ENCODE results near the gene SLC2A4. TPM values are rescaled to one million over a fixed set of nuclear protein-coding genes. Genes with fewer than 3 reads are reported as not detected.

The SLC2A4 gene
- total RNA-seq, 1 donor from 2014 or later: not detected

DNA sequence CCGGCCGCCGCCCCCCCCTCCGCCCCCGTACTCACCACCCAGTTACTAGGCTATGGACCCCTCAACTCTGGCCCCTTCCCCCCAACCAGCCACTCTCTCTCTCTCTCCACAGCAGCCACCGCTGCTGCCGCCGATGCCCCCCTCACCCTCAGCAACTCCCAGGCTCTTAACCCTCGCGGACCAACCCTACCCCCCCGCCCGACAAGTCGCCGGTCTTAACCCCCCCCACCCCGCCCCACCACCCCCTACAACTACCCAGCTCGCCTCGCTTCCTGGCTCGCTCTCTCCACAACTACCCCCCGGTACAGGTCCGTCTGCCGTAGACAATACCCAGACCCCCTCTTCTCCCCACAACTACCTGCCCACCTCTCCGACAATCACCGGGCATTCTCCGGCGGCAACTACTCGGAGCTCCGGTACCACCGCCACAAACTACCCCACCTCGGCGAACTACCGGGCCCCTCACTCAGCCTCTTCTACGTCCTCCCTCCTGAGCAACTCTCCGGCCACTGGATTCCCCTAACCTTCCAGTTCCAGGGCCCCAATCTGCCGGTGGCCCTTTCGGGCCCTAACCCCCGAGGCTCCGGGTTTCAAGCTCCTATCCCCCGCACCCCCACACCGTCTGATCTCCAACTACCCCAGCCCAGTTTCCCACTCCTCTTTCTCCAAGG, 43.0 kb upstream of the SLC2A4 start:
- POLR2A ChIA-PET: interaction anchor here (0.5 to 15.0 kb wide), 21 partner anchors 12 to 935 kb away, joined by 3 to 245 read pairs (median 4); partner anchors contain the start of genes ACADVL, ACAP1, CTDNEP1 and DLG4
- H3K27ac Mint-ChIP-seq: peak overlapping the region; percentile 100
- peak overlapping the region; percentile 99 for H3K4me3 Mint-ChIP-seq
- TF ChIP-seq, protein P1, sequence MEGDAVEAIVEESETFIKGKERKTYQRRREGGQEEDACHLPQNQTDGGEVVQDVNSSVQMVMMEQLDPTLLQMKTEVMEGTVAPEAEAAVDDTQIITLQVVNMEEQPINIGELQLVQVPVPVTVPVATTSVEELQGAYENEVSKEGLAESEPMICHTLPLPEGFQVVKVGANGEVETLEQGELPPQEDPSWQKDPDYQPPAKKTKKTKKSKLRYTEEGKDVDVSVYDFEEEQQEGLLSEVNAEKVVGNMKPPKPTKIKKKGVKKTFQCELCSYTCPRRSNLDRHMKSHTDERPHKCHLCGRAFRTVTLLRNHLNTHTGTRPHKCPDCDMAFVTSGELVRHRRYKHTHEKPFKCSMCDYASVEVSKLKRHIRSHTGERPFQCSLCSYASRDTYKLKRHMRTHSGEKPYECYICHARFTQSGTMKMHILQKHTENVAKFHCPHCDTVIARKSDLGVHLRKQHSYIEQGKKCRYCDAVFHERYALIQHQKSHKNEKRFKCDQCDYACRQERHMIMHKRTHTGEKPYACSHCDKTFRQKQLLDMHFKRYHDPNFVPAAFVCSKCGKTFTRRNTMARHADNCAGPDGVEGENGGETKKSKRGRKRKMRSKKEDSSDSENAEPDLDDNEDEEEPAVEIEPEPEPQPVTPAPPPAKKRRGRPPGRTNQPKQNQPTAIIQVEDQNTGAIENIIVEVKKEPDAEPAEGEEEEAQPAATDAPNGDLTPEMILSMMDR (IDR thresholded peaks at IDR 0.05): no peak
- no peak for DNase-seq
- ATAC-seq (ENCODE audit: low read depth): no peak
- intact Hi-C loops (cut with micrococcal nuclease): loop anchor here (1.0 to 5.0 kb wide), 8 partner anchors 24 to 604 kb away; partner anchors contain the start of genes EIF5A, NEURL4, POLR2A and TP53
- H3K36me3 Mint-ChIP-seq (ENCODE audit: low read depth): peaks cover 70% of the 10 kb centered on the region
- no peaks in the 10 kb centered on the region for H3K9me3 Mint-ChIP-seq
- CTCF ChIA-PET: interaction anchor here (0.8 to 1.1 kb wide), 3 partner anchors 17 to 28 kb away, joined by 3 read pairs; no protein-coding TSS in a partner anchor
- no peaks in the 10 kb centered on the region for H3K27me3 Mint-ChIP-seq
- H3K4me1 Mint-ChIP-seq: peaks cover 68% of the 10 kb centered on the region

DNA sequence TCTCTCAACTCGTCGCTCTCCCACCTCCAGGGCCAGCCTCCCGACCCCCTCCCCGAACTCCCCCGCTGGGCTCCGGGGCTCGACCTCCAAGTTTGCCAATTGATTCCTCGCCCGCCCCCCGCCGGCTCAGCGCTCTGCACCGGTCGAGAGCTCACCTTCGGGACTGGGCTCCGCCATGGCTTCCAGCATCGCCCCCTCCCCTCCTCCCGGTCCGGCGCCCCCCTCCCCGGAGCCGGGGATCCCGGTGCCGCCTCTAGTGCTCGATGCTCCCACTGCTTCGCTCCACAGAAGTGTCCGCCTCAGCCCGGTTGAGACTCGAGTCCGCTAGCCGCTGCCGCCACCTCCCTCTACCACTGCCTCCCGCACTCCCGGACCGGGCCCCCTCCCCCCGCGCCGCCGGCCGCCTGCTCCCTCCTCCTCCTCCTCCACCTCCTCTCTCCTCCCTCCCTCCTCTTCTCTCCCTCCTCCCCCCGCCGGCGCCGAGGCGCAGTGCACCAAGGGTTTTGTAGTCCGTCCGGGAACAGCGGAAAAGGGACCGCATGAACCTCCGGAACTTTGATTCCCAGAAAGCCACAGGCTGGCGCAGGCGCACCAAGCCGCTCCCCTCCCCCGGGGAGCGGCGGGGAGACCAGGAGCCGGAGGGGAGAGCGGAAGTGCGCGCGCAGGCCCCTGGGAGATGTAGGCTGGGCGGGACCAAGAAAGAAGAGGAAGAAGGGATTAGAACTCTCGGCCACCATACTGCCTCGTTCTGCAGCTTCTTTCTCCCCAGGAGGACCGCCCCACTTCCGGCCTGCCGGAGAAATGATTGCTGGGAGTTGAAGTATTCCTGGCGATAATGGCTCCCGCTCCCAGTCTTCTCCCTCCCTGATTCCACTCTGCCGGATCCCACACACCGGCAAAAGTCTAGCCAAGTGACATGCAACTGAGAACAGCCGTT, 42.2 kb upstream of the SLC2A4 start, which contains the start of gene PHF23:
Gene PHF23, minus strand, starts transcription at position 367 of the 937 bp plus-strand sequence. Its CDS starts 178 bp downstream, at position 189.
- CTCF ChIA-PET: interaction anchor here (0.8 kb wide), 1 partner anchor 18 kb away, joined by 3 read pairs; no protein-coding TSS in a partner anchor
- intact Hi-C loops (cut with micrococcal nuclease): loop anchor here (1.0 to 5.0 kb wide), 8 partner anchors 25 to 603 kb away; partner anchors contain the start of genes EIF5A, NEURL4, POLR2A and TP53
- peak; percentile 93 for DNase-seq
- Mint-ChIP-seq H3K4me1 (peaks cover 63% of the 10 kb centered on the region), H3K9me3 (no peaks in the 10 kb centered on the region), H3K36me3 (ENCODE audit: low read depth) (peaks cover 70% of the 10 kb centered on the region), H3K4me3 (peak within 1 kb of the TSS; percentile 99), H3K27me3 (no peaks in the 10 kb centered on the region), H3K27ac (peak within 1 kb of the TSS; percentile 100)
- ATAC-seq (ENCODE audit: low read depth): peak; percentile 64
- POLR2A ChIA-PET: interaction anchor here (0.6 to 15.0 kb wide), 18 partner anchors 11 to 340 kb away, joined by 3 to 245 read pairs (median 5); partner anchors contain the start of genes ACADVL, ACAP1, CD68 and CTDNEP1
- TF ChIP-seq, protein P1 (IDR thresholded peaks at IDR 0.05): no peak

DNA sequence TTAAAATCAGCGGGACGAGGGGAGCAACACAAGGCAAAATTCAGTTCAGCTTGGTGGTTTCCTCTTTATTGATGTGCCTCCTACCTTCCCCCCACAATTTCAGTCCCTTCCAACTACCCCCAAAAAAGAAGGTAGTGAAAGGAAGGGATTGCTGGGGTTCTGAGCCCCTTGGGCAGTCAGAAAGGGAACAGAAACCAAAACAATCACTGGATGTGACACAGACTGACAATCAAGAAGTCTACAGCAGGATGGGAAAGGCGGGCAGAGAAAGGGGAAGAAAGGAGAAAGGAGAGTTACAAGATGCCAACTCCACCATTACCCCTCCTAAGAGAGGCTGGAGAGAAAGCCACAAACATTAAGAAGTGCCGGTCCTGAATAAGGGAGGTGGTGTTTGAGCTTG, 41.1 kb upstream of the SLC2A4 start:
- no peak for DNase-seq
- ChIA-PET CTCF (no interaction called here), POLR2A (interaction anchor here (0.7 to 15.0 kb wide), 6 partner anchors 10 to 244 kb away, joined by 3 to 245 read pairs (median 23); partner anchors contain the start of genes ACADVL, CTDNEP1, DLG4 and ELP5)
- Mint-ChIP-seq H3K9me3 (no peaks in the 10 kb centered on the region), H3K27ac (peak overlapping the region; percentile 100), H3K4me1 (peaks cover 53% of the 10 kb centered on the region), H3K4me3 (peak overlapping the region; percentile 99), H3K36me3 (ENCODE audit: low read depth) (peaks cover 69% of the 10 kb centered on the region), H3K27me3 (no peaks in the 10 kb centered on the region)
- no peak for ATAC-seq (ENCODE audit: low read depth)
- TF ChIP-seq, protein P1 (IDR thresholded peaks at IDR 0.05): no peak
- intact Hi-C loops (cut with micrococcal nuclease): no loop called here

DNA sequence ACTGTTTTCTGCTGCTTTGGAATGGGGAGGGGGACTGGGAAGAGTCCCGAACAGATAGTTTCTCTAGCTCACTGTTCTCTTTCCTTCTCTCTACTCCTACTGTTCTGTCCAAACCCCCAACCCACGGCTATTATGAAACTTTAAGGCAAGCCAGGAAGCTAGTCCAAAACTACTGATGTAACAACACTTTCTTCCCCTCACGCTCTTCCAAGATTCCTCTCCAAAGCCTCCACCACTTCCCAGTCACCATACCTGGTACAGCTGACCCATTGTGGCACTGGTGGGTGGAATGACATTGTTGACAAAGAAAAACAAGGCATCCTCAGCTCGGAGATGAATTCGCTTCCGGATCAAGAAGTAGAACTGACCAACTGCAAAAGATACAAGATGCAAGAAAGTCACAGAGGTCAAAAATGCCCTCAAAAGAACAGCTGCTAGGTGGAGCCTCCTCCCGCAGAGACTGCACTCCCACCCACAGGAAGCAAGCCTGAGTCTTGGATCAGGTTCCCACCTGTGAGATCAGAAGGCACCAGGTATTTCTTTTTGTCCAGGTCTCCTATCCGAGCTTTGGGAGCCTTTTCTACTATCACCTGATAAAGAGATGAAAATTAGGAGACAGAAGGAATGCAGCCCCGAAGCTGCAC, 40.3 kb upstream of the SLC2A4 start:
- TF ChIP-seq, protein P1 (IDR thresholded peaks at IDR 0.05): no peak
- intact Hi-C loops (cut with micrococcal nuclease): no loop called here
- ChIA-PET POLR2A (interaction anchor here (0.8 to 15.0 kb wide), 6 partner anchors 9 to 1054 kb away, joined by 3 to 245 read pairs (median 18); partner anchors contain the start of genes ACADVL, CTDNEP1, DLG4 and ELP5), CTCF (no interaction called here)
- H3K27me3 Mint-ChIP-seq: no peaks in the 10 kb centered on the region
- peaks cover 45% of the 10 kb centered on the region for H3K4me1 Mint-ChIP-seq
- H3K27ac Mint-ChIP-seq: peak overlapping the region; percentile 100
- ATAC-seq (ENCODE audit: low read depth) (no peak), DNase-seq (no peak)
- H3K36me3 Mint-ChIP-seq (ENCODE audit: low read depth): peaks cover 67% of the 10 kb centered on the region
- H3K9me3 Mint-ChIP-seq: no peaks in the 10 kb centered on the region
- H3K4me3 Mint-ChIP-seq: peak overlapping the region; percentile 99

Measured in activated B cell treated with CpG ODN at 0.5 μM for 24 hours (primary cell).